ENCODE results near the gene CDHR2. TPM values are rescaled to one million over a fixed set of nuclear protein-coding genes. Genes with fewer than 3 reads are reported as not detected.

Gene CDHR2
- total and polyA plus RNA-seq, 11 donors = 0.07 to 0.67 (median 0.35) TPM; not detected in 6

DNA sequence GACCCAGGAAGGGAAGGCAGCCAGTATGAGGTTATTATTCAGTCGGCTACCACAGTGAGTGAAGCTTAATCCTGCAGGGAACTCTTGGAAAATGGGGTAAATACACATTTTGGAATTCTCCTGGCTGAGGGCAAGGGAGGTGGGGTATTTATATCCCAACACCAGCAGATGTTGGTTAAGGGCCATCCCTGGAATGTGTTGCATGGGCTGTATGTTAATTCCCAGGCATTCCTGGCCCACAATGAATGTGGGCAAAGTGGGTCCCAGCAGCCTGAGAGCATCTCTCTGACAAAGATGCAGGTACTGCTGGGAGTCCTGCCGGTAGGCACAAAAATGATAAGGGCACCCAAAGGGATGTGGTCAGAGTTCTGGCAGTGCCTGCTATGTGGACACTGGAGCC lies 63.7 kb downstream of the CDHR2 start:
- 61 to 70% (median 62%) methylated on average over 2 of the region's 2 CpGs for WGBS, 4 donors
- Histone ChIP-seq H3K27ac (no peak overlapping the region), H3K27me3 (peaks cover 0 to 42% (median 14%) of the 10 kb centered on the region in 9 donors), H3K36me3 (no peaks in the 10 kb centered on the region), H3K4me3 (no peak overlapping the region), H3K9me3 (no peaks in the 10 kb centered on the region), H3K4me1 (peaks cover 0 to 18% (median 5%) of the 10 kb centered on the region in 12 donors)
- TF ChIP-seq POLR2A (IDR thresholded peaks at IDR 0.05) = no peak
- TF ChIP-seq, protein P1, sequence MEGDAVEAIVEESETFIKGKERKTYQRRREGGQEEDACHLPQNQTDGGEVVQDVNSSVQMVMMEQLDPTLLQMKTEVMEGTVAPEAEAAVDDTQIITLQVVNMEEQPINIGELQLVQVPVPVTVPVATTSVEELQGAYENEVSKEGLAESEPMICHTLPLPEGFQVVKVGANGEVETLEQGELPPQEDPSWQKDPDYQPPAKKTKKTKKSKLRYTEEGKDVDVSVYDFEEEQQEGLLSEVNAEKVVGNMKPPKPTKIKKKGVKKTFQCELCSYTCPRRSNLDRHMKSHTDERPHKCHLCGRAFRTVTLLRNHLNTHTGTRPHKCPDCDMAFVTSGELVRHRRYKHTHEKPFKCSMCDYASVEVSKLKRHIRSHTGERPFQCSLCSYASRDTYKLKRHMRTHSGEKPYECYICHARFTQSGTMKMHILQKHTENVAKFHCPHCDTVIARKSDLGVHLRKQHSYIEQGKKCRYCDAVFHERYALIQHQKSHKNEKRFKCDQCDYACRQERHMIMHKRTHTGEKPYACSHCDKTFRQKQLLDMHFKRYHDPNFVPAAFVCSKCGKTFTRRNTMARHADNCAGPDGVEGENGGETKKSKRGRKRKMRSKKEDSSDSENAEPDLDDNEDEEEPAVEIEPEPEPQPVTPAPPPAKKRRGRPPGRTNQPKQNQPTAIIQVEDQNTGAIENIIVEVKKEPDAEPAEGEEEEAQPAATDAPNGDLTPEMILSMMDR (IDR thresholded peaks at IDR 0.05) = no peak
- ATAC-seq (no peak), DNase-seq (no peak)
- intact Hi-C loops (cut with DNase I) = no loop called here

DNA sequence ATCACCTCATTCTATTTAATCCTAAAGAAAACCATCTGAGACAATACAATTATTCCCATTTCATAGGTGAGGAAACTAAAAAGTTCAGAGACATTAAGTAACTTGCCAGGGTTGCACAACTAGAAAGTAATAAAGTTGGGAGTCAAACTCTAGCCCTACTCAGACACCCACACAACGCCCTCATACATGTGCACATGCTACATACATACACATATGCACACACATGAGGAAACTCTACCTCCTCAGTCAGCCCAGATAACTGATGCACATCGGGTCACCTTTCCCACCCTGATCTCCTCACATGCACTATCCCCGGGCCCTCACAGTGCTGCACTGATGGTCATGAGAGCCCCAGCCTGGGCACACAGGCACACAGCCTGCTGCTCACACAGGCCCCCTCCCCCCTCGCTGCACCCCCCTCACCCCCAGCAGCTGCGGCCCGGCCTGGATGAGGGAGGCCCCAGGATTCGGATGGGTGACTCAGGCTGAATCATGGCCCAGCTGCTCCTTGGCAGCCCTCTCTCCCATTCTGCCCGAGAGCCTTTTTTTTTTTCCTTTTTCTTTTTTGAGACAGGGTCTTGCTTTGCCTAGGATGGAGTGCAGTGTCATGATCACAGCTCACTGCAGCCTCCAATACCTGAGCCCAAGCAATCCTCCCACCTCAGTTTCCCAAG lies 65.8 kb downstream of the CDHR2 start:
- Histone ChIP-seq H3K4me1 (peaks cover 0 to 21% (median 11%) of the 10 kb centered on the region in 12 donors), H3K4me3 (no peak overlapping the region), H3K27me3 (peaks cover 14 to 62% (median 35%) of the 10 kb centered on the region in 9 donors), H3K9me3 (no peaks in the 10 kb centered on the region), H3K36me3 (no peaks in the 10 kb centered on the region), H3K27ac (no peak overlapping the region)
- intact Hi-C loops (cut with DNase I) = no loop called here
- 54 to 67% (median 58%) methylated on average over 8 of the region's 8 CpGs for WGBS, 4 donors
- TF ChIP-seq, protein P1 (IDR thresholded peaks at IDR 0.05) = no peak
- TF ChIP-seq POLR2A (IDR thresholded peaks at IDR 0.05) = no peak
- DNase-seq (no peak), ATAC-seq (no peak)

DNA sequence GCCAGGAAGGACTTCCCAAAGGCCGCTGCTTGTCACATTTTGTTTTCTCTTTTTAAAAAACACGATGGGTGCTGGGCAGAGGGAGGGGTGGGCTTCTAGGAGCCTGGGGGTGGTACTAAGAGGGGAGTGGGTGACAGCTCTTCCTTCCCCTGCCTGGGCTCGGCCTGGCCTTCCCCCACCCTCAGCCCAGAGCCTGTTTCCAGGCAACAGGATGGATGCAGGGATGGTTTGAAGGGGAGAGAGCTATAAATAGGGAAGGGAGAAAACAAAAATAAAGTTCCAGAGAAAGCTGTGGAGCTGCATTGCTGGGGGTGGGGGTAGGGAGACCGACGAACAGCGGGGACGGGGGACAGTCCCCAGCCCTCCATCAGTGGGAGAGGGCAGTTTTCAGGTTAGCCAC lies 67.4 kb downstream of the CDHR2 start:
- 29 to 53% (median 39%) methylated on average over 7 of the region's 7 CpGs for WGBS, 4 donors
- TF ChIP-seq, protein P1 (IDR thresholded peaks at IDR 0.05) = no peak
- no peak for TF ChIP-seq POLR2A (IDR thresholded peaks at IDR 0.05)
- intact Hi-C loops (cut with DNase I) = no loop called here
- H3K9me3 ChIP-seq = no peaks in the 10 kb centered on the region
- H3K4me3 ChIP-seq = no peak overlapping the region
- peaks cover 0 to 26% (median 10%) of the 10 kb centered on the region in 12 donors for H3K4me1 ChIP-seq
- no peak overlapping the region for H3K27ac ChIP-seq
- ATAC-seq (no peak), DNase-seq (no peak)
- no peaks in the 10 kb centered on the region for H3K36me3 ChIP-seq
- H3K27me3 ChIP-seq = peaks cover 27 to 78% (median 47%) of the 10 kb centered on the region in 9 donors

DNA sequence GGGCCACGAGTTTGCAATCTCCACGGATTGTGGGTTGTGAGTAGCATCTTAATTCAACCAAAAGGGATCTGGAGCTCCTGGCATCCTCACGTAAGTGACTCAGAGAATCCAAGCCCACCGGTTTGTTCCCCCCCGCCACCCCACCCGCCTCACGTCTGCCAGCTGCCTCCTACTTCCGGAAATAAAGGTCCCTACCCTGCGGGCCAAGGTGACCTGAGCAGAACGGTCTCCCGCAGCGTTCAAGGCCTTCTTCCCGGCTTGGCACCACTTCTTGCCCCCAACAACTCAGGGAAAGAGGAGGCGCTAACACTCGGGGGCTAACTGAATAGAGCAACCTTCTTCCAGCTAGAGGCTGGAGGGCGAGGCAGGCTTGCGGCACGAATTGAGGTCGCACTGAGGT lies 69.6 kb downstream of the CDHR2 start:
- no peaks in the 10 kb centered on the region for H3K36me3 ChIP-seq
- H3K9me3 ChIP-seq = no peaks in the 10 kb centered on the region
- DNase-seq = no peak
- ATAC-seq = no peak
- H3K4me1 ChIP-seq = peaks cover 0 to 30% (median 11%) of the 10 kb centered on the region in 12 donors
- TF ChIP-seq POLR2A (IDR thresholded peaks at IDR 0.05) = no peak
- TF ChIP-seq, protein P1 (IDR thresholded peaks at IDR 0.05) = no peak
- H3K27me3 ChIP-seq = peaks cover 30 to 87% (median 53%) of the 10 kb centered on the region in 9 donors
- 27 to 35% (median 32%) methylated on average over 17 to 19 of the region's 19 CpGs for WGBS, 4 donors
- H3K4me3 ChIP-seq = peak overlapping the region in 1 of 12 donors; percentile 12
- H3K27ac ChIP-seq = no peak overlapping the region
- intact Hi-C loops (cut with DNase I) = no loop called here

Data from heart left ventricle (tissue), 16 donors.